Measurements from ENCODE around the gene NDUFB4. TPM values are rescaled to one million over a fixed set of nuclear protein-coding genes. Genes with fewer than 3 reads are reported as not detected.

NDUFB4 gene
- total RNA-seq, 1 donor from 2014 or later: 107 TPM

GRCh38 chr3:120640231-120640630 lies 44.1 kb downstream of the NDUFB4 start:
- TF ChIP-seq CTCF (IDR thresholded peaks at IDR 0.05; ENCODE audit: insufficient read depth, low read depth, low read length): no peak
- no peak for TF ChIP-seq EZH2 (IDR thresholded peaks at IDR 0.05; ENCODE audit: insufficient read depth, low read length)
- no peaks in the 10 kb centered on the region for H3K79me2 ChIP-seq (ENCODE audit: insufficient read depth, low read length)
- Mint-ChIP-seq H3K9me3 (ENCODE audit: unreplicated experiment) (peaks cover 6% of the 10 kb centered on the region), H3K4me3 (ENCODE audit: unreplicated experiment) (no peak overlapping the region), H3K4me1 (ENCODE audit: low read depth, unreplicated experiment) (peaks cover 16% of the 10 kb centered on the region), H3K27me3 (ENCODE audit: low read depth, unreplicated experiment) (no peaks in the 10 kb centered on the region), H3K36me3 (ENCODE audit: low read depth, unreplicated experiment) (no peaks in the 10 kb centered on the region), H3K27ac (ENCODE audit: unreplicated experiment) (no peak overlapping the region)
- H3K9ac ChIP-seq (ENCODE audit: low read length): no peak overlapping the region
- FAIRE-seq: no peak
- DNase-seq (ENCODE audit: low read depth): no peak
- H3K36me3 ChIP-seq (ENCODE audit: insufficient read depth, low read length): no peaks in the 10 kb centered on the region
- no peaks in the 10 kb centered on the region for H4K20me1 ChIP-seq (ENCODE audit: insufficient read depth, low read length)
- no peaks in the 10 kb centered on the region for H3K9me3 ChIP-seq (ENCODE audit: insufficient read depth, low read depth, low read length)
- H3K4me3 ChIP-seq (ENCODE audit: insufficient read depth, low read depth, low read length): no peak overlapping the region
- no peak overlapping the region for H3K4me2 ChIP-seq (ENCODE audit: low read length)
- no peak overlapping the region for H3K27ac ChIP-seq (ENCODE audit: low read depth, low read length)
- H2AFZ ChIP-seq (ENCODE audit: low read depth, low read length): no peak overlapping the region
- no peaks in the 10 kb centered on the region for H3K27me3 ChIP-seq (ENCODE audit: insufficient read depth, low read length)
- peaks cover 11% of the 10 kb centered on the region for H3K4me1 ChIP-seq (ENCODE audit: insufficient read depth, low read length)

GRCh38 chr3:120641696-120642246 lies 45.6 kb downstream of the NDUFB4 start:
- H3K4me1 ChIP-seq (ENCODE audit: insufficient read depth, low read length): peaks cover 14% of the 10 kb centered on the region
- peak overlapping the region; percentile 66 for H3K27ac Mint-ChIP-seq (ENCODE audit: unreplicated experiment)
- no peaks in the 10 kb centered on the region for H3K79me2 ChIP-seq (ENCODE audit: insufficient read depth, low read length)
- no peaks in the 10 kb centered on the region for H3K36me3 Mint-ChIP-seq (ENCODE audit: low read depth, unreplicated experiment)
- H4K20me1 ChIP-seq (ENCODE audit: insufficient read depth, low read length): no peaks in the 10 kb centered on the region
- H3K9me3 ChIP-seq (ENCODE audit: insufficient read depth, low read depth, low read length): no peaks in the 10 kb centered on the region
- H3K4me3 Mint-ChIP-seq (ENCODE audit: unreplicated experiment): no peak overlapping the region
- no peaks in the 10 kb centered on the region for H3K36me3 ChIP-seq (ENCODE audit: insufficient read depth, low read length)
- H3K27me3 Mint-ChIP-seq (ENCODE audit: low read depth, unreplicated experiment): no peaks in the 10 kb centered on the region
- peak overlapping the region; percentile 5 for H3K27ac ChIP-seq (ENCODE audit: low read depth, low read length)
- DNase-seq (ENCODE audit: low read depth): no peak
- no peak for TF ChIP-seq CTCF (IDR thresholded peaks at IDR 0.05; ENCODE audit: insufficient read depth, low read depth, low read length)
- no peak for TF ChIP-seq EZH2 (IDR thresholded peaks at IDR 0.05; ENCODE audit: insufficient read depth, low read length)
- H3K9me3 Mint-ChIP-seq (ENCODE audit: unreplicated experiment): peaks cover 6% of the 10 kb centered on the region
- H3K27me3 ChIP-seq (ENCODE audit: insufficient read depth, low read length): no peaks in the 10 kb centered on the region
- no peak overlapping the region for H3K9ac ChIP-seq (ENCODE audit: low read length)
- no peak overlapping the region for H3K4me2 ChIP-seq (ENCODE audit: low read length)
- no peak overlapping the region for H2AFZ ChIP-seq (ENCODE audit: low read depth, low read length)
- FAIRE-seq: no peak
- H3K4me3 ChIP-seq (ENCODE audit: insufficient read depth, low read depth, low read length): no peak overlapping the region
- H3K4me1 Mint-ChIP-seq (ENCODE audit: low read depth, unreplicated experiment): peaks cover 20% of the 10 kb centered on the region

- Histone ChIP-seq H3K4me1 (ENCODE audit: insufficient read depth, low read length) (peaks cover 14% of the 10 kb centered on the region), H3K36me3 (ENCODE audit: insufficient read depth, low read length) (no peaks in the 10 kb centered on the region), H3K4me2 (ENCODE audit: low read length) (peak overlapping the region; percentile 47), H3K4me3 (ENCODE audit: insufficient read depth, low read depth, low read length) (no peak overlapping the region), H3K79me2 (ENCODE audit: insufficient read depth, low read length) (no peaks in the 10 kb centered on the region), H3K9ac (ENCODE audit: low read length) (no peak overlapping the region), H3K9me3 (ENCODE audit: insufficient read depth, low read depth, low read length) (no peaks in the 10 kb centered on the region), H2AFZ (ENCODE audit: low read depth, low read length) (peak overlapping the region; percentile 55), H3K27ac (ENCODE audit: low read depth, low read length) (peak overlapping the region; percentile 32), H4K20me1 (ENCODE audit: insufficient read depth, low read length) (no peaks in the 10 kb centered on the region), H3K27me3 (ENCODE audit: insufficient read depth, low read length) (no peaks in the 10 kb centered on the region)
- TF ChIP-seq CTCF (IDR thresholded peaks at IDR 0.05; ENCODE audit: insufficient read depth, low read depth, low read length) (no peak), EZH2 (IDR thresholded peaks at IDR 0.05; ENCODE audit: insufficient read depth, low read length) (no peak)
- peak overlapping the region; percentile 66 for H3K27ac Mint-ChIP-seq (ENCODE audit: unreplicated experiment)
- H3K27me3 Mint-ChIP-seq (ENCODE audit: low read depth, unreplicated experiment): no peaks in the 10 kb centered on the region
- FAIRE-seq (no peak), DNase-seq (ENCODE audit: low read depth) (peak; percentile 73)
- peaks cover 20% of the 10 kb centered on the region for H3K4me1 Mint-ChIP-seq (ENCODE audit: low read depth, unreplicated experiment)
- peaks cover 6% of the 10 kb centered on the region for H3K9me3 Mint-ChIP-seq (ENCODE audit: unreplicated experiment)
- H3K36me3 Mint-ChIP-seq (ENCODE audit: low read depth, unreplicated experiment): no peaks in the 10 kb centered on the region
- no peak overlapping the region for H3K4me3 Mint-ChIP-seq (ENCODE audit: unreplicated experiment)
Observed at GRCh38 chr3:120642368-120642948, 46.3 kb downstream of the NDUFB4 start.

Data from astrocyte (in vitro differentiated cells and primary cell).